ENCODE results near the gene STARD3.
A peak's percentile ranks its signal among the peaks of the same experiment; 100 is the strongest.

The STARD3 gene

GRCh38 chr17:39673335-39674081 lies 36.6 kb downstream of the STARD3 start:
- DNase-seq: no peak

GRCh38 chr17:39674179-39674578 lies 37.2 kb downstream of the STARD3 start:
- DNase-seq: no peak

- no peak for DNase-seq
Measured at GRCh38 chr17:39674702-39675389, 37.9 kb downstream of the STARD3 start.

GRCh38 chr17:39675390-39676082 lies 38.6 kb downstream of the STARD3 start:
- no peak for DNase-seq

GRCh38 chr17:39676198-39676819 lies 39.4 kb downstream of the STARD3 start:
- DNase-seq: peak; percentile 20

GRCh38 chr17:39677072-39677471 lies 40.1 kb downstream of the STARD3 start:
- DNase-seq: no peak

- no peak for DNase-seq
Measured at GRCh38 chr17:39677542-39678339, 40.8 kb downstream of the STARD3 start.

GRCh38 chr17:39678340-39679116 lies 41.6 kb downstream of the STARD3 start:
- DNase-seq: no peak

GRCh38 chr17:39679521-39680192 lies 42.7 kb downstream of the STARD3 start:
- DNase-seq: peak; percentile 27

GRCh38 chr17:39683295-39683939 lies 46.5 kb downstream of the STARD3 start:
- DNase-seq: no peak

- no peak for DNase-seq
Measured at GRCh38 chr17:39684369-39685192, 47.6 kb downstream of the STARD3 start.

GRCh38 chr17:39687101-39687545 lies 50.2 kb downstream of the STARD3 start:
- DNase-seq: no peak

GRCh38 chr17:39687546-39688474 lies 50.9 kb downstream of the STARD3 start, which contains the start of gene PGAP3:
Gene PGAP3, minus strand, starts transcription at chr17:39688057. Its CDS starts 43 bp downstream, at chr17:39688014.
- DNase-seq: peak; percentile 71

- DNase-seq: no peak
Measured at GRCh38 chr17:39688475-39688835, 51.5 kb downstream of the STARD3 start.

GRCh38 chr17:39688945-39689344 lies 52.0 kb downstream of the STARD3 start:
- no peak for DNase-seq

GRCh38 chr17:39694593-39694992 lies 57.6 kb downstream of the STARD3 start:
- no peak for DNase-seq

- DNase-seq: no peak
Measured at GRCh38 chr17:39695089-39695474, 58.1 kb downstream of the STARD3 start.

GRCh38 chr17:39696731-39697130 lies 59.8 kb downstream of the STARD3 start:
- DNase-seq: no peak

Measured in T-helper 9 cell (primary cell).